MM.1S (cell line): ENCODE results near the gene APOA5.

ENCODE experiments used
- CTCF ChIP-seq: fragments of 300-600 bp; sonication (generic); IDR thresholded peaks from 2 replicates; pipeline ENCODE4 v1.5.1; 2016; ENCODE audit warnings: antibody characterized with exemption, low read length, mixed read lengths
- EZH2 ChIP-seq: fragments of 300-600 bp; sonication (generic); optimal IDR thresholded peaks from 2 replicates; pipeline ENCODE3; 2017; ENCODE audit warnings: low read depth, mild to moderate bottlenecking, antibody characterized with exemption, low read length, mixed read lengths

GRCh38 chr11:116797816-116798215 lies 6.1 kb upstream of the APOA5 start:
- TF ChIP-seq CTCF (no peak), EZH2 (no peak)
